ENCODE results near the gene URB2.
"Not testable (repeated sequence)": the region's sequence is repeated elsewhere in the genome, so short reads cannot be mapped to it uniquely, and the experiment has no call there.

URB2 gene

DNA sequence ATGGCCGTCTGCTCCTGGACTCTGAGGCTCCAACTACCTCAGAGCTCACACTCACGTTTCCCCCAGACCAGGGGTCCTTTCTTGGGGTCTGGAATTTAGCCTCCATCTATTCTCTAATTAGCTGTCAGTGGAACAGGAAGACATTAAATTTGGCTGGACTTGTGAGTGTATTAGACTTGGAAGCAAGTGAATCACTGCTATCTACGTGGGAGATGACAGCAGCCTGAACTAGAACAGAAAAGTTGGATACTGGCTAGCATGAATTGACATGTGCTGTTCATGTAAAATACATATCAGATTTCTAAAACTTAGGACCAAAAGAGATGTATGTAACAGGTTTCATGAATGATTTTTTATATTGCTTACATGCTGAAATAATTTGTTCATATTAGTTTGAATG is 28.2 kb upstream of the URB2 start:
- DNase-seq (ENCODE audit: insufficient read length, low spot score) (no peak), FAIRE-seq (no peak)
- TF ChIP-seq POLR2A (IDR thresholded peaks at IDR 0.05; ENCODE audit: low read depth, low read length): no peak

DNA sequence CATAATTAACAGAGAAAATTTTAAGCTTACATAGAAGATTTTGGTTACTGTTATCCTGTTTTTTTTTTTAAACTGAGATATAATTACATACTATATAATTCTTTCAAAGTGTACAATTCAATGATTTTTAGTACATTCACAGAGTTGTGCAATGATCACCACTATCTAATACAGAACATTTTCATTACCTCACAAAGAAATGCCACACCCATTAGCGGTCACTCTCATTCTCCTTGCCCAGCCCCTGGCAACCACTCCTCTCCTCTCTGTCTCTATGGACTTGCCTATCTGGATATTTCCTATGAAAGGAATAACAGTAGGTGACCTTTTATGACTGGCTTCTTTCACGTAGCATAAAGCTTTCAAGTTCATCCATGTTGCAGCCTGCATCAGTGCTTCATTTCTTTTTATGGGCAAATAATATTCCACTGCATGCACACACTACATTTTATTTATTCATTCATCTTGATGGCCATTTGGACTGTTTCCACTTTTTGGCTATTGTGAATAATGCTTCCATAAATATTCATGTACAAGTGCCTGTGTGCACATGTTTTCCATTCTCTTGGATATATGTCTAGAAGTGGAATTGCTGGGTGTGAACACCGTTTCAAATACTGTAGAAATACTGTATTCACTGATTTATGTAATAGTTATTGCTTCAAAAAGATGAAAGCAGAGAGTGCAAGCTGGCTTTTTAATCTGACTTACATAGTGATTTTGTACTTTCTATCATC is 26.7 kb upstream of the URB2 start:
- FAIRE-seq (no peak), DNase-seq (ENCODE audit: insufficient read length, low spot score) (no peak)
- no peak for TF ChIP-seq POLR2A (IDR thresholded peaks at IDR 0.05; ENCODE audit: low read depth, low read length)

DNA sequence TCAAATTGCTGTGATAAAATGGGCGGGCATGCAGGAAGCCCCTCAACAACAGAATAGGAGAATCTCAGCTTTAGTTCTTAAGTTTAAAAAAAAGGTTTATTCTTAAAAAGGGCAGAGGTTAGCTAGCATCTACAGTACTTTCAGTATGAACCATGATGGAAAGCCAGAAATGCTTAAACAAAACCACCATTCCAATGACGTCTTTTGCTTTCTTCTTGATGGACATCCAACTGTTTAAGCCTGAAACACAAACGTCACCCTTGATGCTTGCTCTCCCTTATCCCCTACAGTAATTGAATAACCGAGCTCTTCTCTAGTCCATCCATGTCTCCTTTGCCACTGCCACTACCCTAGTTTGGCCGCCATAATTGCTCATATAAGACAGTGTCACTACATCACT is 25.8 kb upstream of the URB2 start:
- DNase-seq (ENCODE audit: insufficient read length, low spot score): no peak
- FAIRE-seq: no peak
- no peak for TF ChIP-seq POLR2A (IDR thresholded peaks at IDR 0.05; ENCODE audit: low read depth, low read length)

DNA sequence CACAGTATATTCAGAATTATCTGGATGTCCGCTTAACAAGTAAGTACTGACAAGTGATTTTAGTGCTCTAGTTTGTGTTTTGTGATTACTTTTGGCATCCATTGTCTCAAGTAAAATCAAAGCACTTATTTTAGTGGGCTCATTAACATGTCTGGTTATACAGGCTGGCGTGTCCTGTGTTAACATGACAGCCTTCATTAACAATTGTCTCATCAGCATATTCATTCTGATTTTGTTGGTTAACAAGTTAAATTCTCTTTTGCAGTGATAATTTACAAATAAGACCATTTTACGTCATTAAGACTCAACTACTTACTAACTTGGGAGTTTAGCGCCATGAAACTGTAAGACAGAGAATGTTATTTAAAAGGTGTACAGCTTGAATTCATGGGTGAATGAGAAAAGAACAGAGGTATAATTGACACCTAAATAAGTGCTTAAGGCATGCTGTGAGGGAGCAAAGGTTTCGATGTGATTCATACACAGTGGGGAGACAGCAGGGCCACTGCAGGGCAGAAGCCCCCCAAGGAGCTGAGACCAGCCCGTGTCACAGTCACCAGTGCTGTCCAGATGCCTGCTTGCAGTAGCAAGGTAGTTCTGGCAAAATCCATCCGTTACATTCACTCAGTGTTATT is 22.6 kb upstream of the URB2 start:
- no peak for FAIRE-seq
- TF ChIP-seq POLR2A (IDR thresholded peaks at IDR 0.05; ENCODE audit: low read depth, low read length): no peak

DNA sequence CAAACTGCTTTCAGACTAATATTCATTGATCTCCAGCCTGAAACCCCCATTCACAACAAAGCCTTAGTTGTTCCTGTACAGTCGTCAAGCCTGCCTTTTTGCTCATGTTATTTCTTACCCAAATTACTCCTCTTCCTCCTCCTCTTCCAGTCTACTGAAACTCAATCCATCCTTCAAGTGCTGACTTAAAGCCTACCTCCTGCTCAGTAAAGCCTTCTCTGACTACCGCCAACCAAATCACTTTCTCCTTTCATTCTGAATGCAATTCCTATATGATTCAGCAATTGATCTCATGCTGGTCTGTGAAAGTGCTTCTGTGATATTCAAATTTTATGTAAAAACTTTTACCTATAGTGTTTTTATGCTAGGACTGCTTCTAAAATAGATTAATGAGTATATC is 18.7 kb upstream of the URB2 start:
- TF ChIP-seq POLR2A (IDR thresholded peaks at IDR 0.05; ENCODE audit: low read depth, low read length): no peak
- DNase-seq (ENCODE audit: insufficient read length, low spot score) (no peak), FAIRE-seq (no peak)

More for the DNA sequence above, 22.6 kb upstream of the URB2 start:
- no peak for DNase-seq (ENCODE audit: insufficient read length, low spot score)

DNA sequence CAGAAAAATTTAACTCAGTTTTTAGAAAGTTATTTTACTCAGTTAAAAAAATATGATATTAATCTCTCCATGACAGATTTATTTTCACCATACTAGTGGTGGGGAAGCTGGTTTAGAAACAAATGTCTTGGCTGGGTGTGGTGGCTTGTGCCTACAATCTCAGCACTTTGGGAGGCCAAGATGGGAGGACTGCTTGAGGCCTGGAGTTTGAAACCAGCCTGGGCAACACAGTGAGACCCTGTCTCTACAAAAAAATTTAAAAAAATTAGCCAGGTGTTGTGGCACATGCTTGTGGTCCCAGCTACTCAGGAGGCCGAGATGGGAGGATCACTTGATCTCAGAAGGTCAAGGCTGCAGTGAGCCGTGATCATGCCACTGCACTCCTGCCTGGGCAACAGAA is 17.5 kb upstream of the URB2 start:
- DNase-seq (ENCODE audit: insufficient read length, low spot score) (no peak), FAIRE-seq (no peak)
- TF ChIP-seq POLR2A (IDR thresholded peaks at IDR 0.05; ENCODE audit: low read depth, low read length): no peak

DNA sequence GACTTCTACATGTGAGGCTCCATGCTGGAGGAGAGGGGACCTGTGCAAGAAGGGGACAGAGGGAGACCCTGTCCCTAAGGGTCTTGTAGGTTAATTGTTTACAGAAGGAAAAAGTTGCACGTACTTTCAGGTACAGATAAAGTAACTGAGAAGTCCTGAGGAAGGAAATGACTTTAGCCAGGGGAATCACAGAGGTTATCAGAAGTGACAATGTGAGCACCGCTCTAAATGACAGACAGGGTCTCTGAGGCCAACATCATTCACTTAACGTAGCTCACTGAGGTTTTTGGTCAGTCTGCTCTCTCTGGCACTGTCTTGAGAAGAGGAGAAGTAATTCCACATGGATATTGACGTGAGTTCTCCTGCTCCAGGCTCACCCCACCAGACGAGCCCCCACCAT is 12.1 kb upstream of the URB2 start:
- TF ChIP-seq POLR2A (IDR thresholded peaks at IDR 0.05; ENCODE audit: low read depth, low read length): no peak
- FAIRE-seq: no peak
- DNase-seq (ENCODE audit: insufficient read length, low spot score): no peak

DNA sequence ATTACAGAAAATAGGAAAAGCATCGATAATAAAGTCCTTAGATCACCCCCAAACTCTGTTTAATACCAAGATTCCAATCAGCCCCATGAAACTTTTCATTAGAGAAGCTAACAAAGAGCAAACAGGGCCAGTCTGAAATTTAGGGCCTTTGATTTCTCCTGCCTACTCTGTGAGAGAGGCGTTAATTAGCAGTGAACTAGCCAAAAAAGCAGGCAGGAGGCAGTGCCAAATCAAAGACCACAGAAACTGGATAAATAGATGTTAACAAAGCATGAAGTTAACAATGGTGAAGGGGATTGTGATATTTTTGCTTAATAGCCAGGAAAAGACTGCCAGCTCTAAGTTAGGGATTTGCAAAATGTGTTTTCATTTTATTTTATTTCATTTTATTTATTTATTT is 11.3 kb upstream of the URB2 start:
- no peak for TF ChIP-seq POLR2A (IDR thresholded peaks at IDR 0.05; ENCODE audit: low read depth, low read length)
- FAIRE-seq (no peak), DNase-seq (ENCODE audit: insufficient read length, low spot score) (no peak)

DNA sequence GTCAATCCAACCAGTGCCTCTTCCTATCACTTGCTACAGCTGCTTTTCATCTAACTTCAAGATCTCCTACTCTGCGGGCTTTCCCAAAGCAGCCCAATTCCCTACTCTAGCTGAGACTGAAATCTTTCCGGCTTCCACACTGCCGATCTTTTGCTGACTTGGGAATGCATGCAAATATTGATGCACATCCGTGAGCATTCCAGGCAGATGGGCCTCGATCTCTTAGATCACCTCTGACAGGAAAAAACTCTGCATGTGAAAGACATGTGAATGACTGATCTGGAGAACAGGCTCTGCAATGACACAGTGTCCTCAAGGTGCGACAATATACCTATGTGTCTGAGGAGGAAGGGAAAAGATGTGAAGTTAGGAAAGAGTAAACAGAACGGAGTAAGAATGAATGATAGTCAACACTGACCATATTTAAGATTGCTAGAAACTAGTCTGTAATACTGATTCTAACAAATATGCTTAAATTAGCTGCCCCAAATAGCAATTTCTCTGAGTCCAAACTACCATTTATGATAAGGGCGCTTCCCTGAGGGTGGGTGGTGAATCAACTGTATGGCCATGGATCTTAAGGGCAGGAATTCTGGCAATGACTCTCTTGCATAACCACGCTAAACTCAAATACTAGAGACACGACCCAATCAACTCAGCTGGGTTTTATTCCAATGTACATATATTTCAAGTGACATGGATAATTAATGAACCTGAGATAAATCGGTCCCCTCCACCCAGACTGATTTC is 8.5 kb upstream of the URB2 start:
- FAIRE-seq: no peak
- no peak for TF ChIP-seq POLR2A (IDR thresholded peaks at IDR 0.05; ENCODE audit: low read depth, low read length)
- DNase-seq (ENCODE audit: insufficient read length, low spot score): no peak

DNA sequence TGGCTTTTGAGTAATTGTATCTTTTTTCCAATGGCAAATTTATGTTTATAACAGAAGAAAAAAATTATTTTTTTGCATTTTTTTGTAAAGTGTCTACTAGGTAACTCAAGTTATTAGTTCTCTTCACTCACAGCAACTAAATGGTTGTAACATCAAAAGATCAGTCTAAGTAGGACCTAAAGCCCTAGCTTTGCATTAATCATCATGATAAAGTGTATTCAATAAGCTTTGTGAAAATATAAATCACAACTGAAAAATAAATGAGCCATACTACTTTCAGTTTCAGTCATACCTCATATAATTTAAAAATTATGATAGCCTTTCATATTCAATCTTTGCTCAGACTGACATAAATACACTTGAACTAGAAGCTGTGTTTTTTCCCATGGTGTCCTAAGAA is 7.0 kb upstream of the URB2 start:
- DNase-seq (ENCODE audit: insufficient read length, low spot score) (no peak), FAIRE-seq (no peak)
- no peak for TF ChIP-seq POLR2A (IDR thresholded peaks at IDR 0.05; ENCODE audit: low read depth, low read length)

DNA sequence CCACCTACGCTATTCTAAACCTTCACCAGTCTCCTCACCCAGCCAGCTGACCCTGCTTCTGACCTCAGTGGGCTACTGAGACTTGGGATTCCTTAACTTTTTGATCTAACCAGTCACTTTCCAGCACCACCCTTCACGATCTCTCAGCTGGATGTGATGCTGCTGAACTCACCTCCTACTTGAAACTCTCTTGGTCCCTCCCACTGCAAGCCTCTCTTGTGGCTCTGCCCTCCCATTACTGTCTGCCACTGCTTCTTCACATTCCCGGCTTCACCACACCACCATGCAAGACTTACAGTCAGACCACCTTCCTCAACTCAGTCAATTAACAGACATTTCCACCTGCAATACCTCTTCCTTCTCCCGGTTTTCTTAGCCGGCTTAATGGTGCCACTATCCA is 6.4 kb upstream of the URB2 start:
- FAIRE-seq: no peak
- TF ChIP-seq POLR2A (IDR thresholded peaks at IDR 0.05; ENCODE audit: low read depth, low read length): no peak
- no peak for DNase-seq (ENCODE audit: insufficient read length, low spot score)

DNA sequence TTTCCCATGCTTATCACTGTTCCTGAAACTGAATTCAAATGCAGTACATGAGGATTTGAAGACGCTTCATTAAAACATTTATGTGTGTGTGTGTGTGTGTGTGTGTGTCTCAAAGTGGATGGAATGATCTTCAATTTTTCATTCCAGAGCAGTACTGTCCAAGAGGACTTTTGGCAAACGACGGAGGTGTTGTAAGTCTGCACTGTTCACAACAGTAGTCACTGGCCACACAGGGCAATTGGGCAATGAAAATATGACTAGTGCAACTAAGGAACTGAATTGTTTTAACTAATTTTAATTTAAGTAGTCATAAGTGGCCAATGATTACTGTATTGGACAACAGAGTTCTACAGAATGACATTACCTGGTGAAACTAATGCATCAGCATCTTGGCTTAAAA is 5.2 kb upstream of the URB2 start:
- FAIRE-seq (no peak), DNase-seq (ENCODE audit: insufficient read length, low spot score) (no peak)

DNA sequence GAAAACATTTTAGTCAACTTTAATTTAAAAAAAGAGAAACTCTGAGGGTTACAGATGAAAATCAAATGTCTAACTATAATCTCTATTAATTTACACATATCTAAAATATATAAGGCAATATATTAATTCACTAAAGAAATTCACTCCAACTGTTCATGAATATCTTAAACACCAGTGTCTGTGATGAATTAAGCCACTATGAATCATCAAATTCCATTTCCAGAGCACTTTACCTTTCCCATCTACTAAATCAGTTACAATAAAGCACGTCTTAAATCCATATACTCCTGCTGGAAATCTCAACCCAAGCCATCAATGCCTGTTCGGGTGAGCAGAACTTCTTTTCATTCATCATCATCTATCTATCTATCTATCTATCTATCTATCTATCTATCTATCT is 4.4 kb upstream of the URB2 start:
- DNase-seq (ENCODE audit: insufficient read length, low spot score): no peak
- TF ChIP-seq POLR2A (IDR thresholded peaks at IDR 0.05; ENCODE audit: low read depth, low read length): no peak
- no peak for FAIRE-seq

More for the DNA sequence above, 5.2 kb upstream of the URB2 start:
- no peak for TF ChIP-seq POLR2A (IDR thresholded peaks at IDR 0.05; ENCODE audit: low read depth, low read length)

DNA sequence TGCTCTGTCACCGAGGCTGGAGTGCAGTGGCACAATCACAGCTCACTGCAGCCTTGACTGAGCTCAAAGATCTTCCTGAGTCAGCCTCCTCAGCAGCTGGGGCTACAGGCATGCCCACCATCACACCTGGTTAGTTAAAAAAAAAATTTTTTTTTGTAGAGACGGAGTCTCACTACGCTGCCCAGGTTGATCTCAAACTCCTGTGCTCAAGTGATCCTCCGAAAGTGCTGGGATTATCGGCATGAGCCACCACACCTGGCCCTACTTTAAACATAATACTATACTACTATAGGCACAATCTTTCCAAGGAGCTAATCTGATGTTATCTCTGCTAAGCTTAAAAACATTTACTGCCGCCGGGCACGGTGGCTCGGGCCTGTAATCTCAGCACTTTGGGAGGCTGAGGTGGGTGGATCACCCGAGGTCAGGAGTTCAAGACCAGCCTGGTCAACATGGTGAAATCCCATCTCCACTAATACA is 3.4 kb upstream of the URB2 start:
- DNase-seq (ENCODE audit: insufficient read length, low spot score); FAIRE-seq: not testable (repeated sequence)

DNA sequence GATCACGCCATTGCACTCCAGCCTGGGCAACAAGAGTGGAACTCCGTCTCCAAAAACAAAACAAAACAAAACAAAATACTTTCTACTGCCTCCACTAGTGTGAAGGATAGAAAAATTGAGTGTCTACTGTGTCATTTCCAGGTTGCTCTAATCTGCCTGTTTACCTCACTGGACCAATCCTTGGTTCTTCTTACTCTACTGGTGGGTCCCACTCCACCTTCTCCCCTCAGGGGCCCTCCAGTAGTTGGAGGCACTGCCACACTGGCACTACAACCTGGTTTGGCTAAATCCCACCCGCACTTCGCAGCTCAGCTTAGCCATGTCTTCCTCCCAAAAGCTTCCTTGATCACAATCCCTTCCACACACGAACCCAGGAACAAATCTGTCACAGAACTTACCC is 2.8 kb upstream of the URB2 start:
- TF ChIP-seq POLR2A (IDR thresholded peaks at IDR 0.05; ENCODE audit: low read depth, low read length): no peak
- FAIRE-seq: no peak
- DNase-seq (ENCODE audit: insufficient read length, low spot score): no peak
